HEK293 (cell line): ENCODE results near the gene BAD.
A peak's percentile ranks its signal among the peaks of the same experiment; 100 is the strongest.

Experiments used
- GLIS1 ChIP-seq: fragments of 450-650 bp; formaldehyde crosslinking; IDR thresholded peaks from 2 replicates; pipeline ENCODE4 v1.5.1; 2016; ENCODE audit warnings: missing biosample characterization, missing genetic modification characterization
- HIC1 ChIP-seq: fragments of 450-650 bp; formaldehyde crosslinking; IDR thresholded peaks from 2 replicates; pipeline ENCODE4 v1.5.1; 2016; ENCODE audit warnings: missing biosample characterization, missing genetic modification characterization
- PBX3 ChIP-seq: sonication (generic); formaldehyde crosslinking; IDR thresholded peaks from 2 replicates; pipeline ENCODE4 v1.8.1; 2022; ENCODE audit warnings: mild to moderate bottlenecking, moderate library complexity, missing genetic modification reagents
- SCRT1 ChIP-seq: fragments of 450-650 bp; formaldehyde crosslinking; IDR thresholded peaks from 2 replicates; pipeline ENCODE4 v1.5.1; 2016; ENCODE audit warnings: missing biosample characterization, missing genetic modification characterization, borderline replicate concordance
- ZBTB20 ChIP-seq: fragments of 450-650 bp; formaldehyde crosslinking; IDR thresholded peaks from 2 replicates; pipeline ENCODE4 v1.5.1; 2016; ENCODE audit warnings: missing biosample characterization, missing genetic modification characterization
- ZBTB8A ChIP-seq: fragments of 450-650 bp; formaldehyde crosslinking; IDR thresholded peaks from 2 replicates; pipeline ENCODE4 v1.5.1; 2016; ENCODE audit warnings: missing biosample characterization, missing genetic modification characterization
- ZEB2 ChIP-seq: fragments of 450-650 bp; formaldehyde crosslinking; IDR thresholded peaks from 2 replicates; pipeline ENCODE4 v1.5.1; 2016; ENCODE audit warnings: missing biosample characterization, missing genetic modification characterization
- ZFHX2 ChIP-seq: fragments of 450-650 bp; formaldehyde crosslinking; conservative IDR thresholded peaks from 2 replicates; pipeline ENCODE4 v1.5.1; 2016; ENCODE audit warnings: missing biosample characterization, missing genetic modification characterization
- ZFP37 ChIP-seq: fragments of 450-650 bp; formaldehyde crosslinking; IDR thresholded peaks from 2 replicates; pipeline ENCODE4 v1.5.1; 2016; ENCODE audit warnings: missing biosample characterization, missing genetic modification characterization
- ZNF133 ChIP-seq: fragments of 450-650 bp; formaldehyde crosslinking; IDR thresholded peaks from 2 replicates; pipeline ENCODE4 v1.5.1; 2016; ENCODE audit warnings: missing biosample characterization, missing genetic modification characterization
- ZNF223 ChIP-seq: fragments of 450-650 bp; formaldehyde crosslinking; IDR thresholded peaks from 2 replicates; pipeline ENCODE4 v1.5.1; 2016; ENCODE audit warnings: missing biosample characterization, missing genetic modification characterization
- ZNF24 ChIP-seq: fragments of 450-650 bp; formaldehyde crosslinking; IDR thresholded peaks from 2 replicates; pipeline ENCODE4 v1.5.1; 2016; ENCODE audit warnings: missing biosample characterization, missing genetic modification characterization
- ZNF266 ChIP-seq: fragments of 450-650 bp; formaldehyde crosslinking; IDR thresholded peaks from 2 replicates; pipeline ENCODE4 v1.5.1; 2016; ENCODE audit warnings: missing biosample characterization, missing genetic modification characterization, low read depth
- ZNF274 ChIP-seq, 2 experiments: fragments of 200-500 bp in 1 of 2; fragments of 450-650 bp in 1 of 2; sonication (Bioruptor generic) in 1 of 2; formaldehyde crosslinking in 1 of 2; IDR thresholded peaks; 2 replicates each; pipeline versions ENCODE4 v1.5.1 to v1.6.1; 2014 to 2016; ENCODE audit warnings: borderline replicate concordance in 1 of 2, inconsistent platforms in 1 of 2, low read length in 1 of 2, missing biosample characterization in 1 of 2, missing genetic modification characterization in 1 of 2
- ZNF280D ChIP-seq: fragments of 450-650 bp; formaldehyde crosslinking; IDR thresholded peaks from 2 replicates; pipeline ENCODE4 v1.5.1; 2016; ENCODE audit warnings: missing biosample characterization, missing genetic modification characterization
- ZNF302 ChIP-seq: fragments of 450-650 bp; formaldehyde crosslinking; IDR thresholded peaks from 2 replicates; pipeline ENCODE4 v1.5.1; 2016; ENCODE audit warnings: missing biosample characterization, missing genetic modification characterization, low read depth
- ZNF426 ChIP-seq: fragments of 450-650 bp; formaldehyde crosslinking; IDR thresholded peaks from 2 replicates; pipeline ENCODE4 v1.5.1; 2017; ENCODE audit warnings: missing biosample characterization, missing genetic modification characterization, mild to moderate bottlenecking, inconsistent platforms, moderate library complexity
- ZNF518A ChIP-seq: fragments of 450-650 bp; formaldehyde crosslinking; conservative IDR thresholded peaks from 2 replicates; pipeline ENCODE4 v1.5.1; 2016; ENCODE audit warnings: low read depth, missing biosample characterization, missing genetic modification characterization
- ZNF621 ChIP-seq: fragments of 450-650 bp; formaldehyde crosslinking; IDR thresholded peaks from 2 replicates; pipeline ENCODE4 v1.5.1; 2017; ENCODE audit warnings: missing biosample characterization, missing genetic modification characterization
- ZNF791 ChIP-seq: fragments of 450-650 bp; formaldehyde crosslinking; IDR thresholded peaks from 2 replicates; pipeline ENCODE4 v1.5.1; 2016; ENCODE audit warnings: missing biosample characterization, missing genetic modification characterization
- TF ChIP-seq, protein P1 (sequence below): fragments of 450-650 bp; formaldehyde crosslinking; IDR thresholded peaks from 2 replicates; pipeline ENCODE4 v1.5.1; 2016; ENCODE audit warnings: missing biosample characterization, missing genetic modification characterization
- TF ChIP-seq, protein P2 (sequence below): fragments of 450-650 bp; formaldehyde crosslinking; IDR thresholded peaks from 2 replicates; pipeline ENCODE4 v1.5.1; 2017; ENCODE audit warnings: missing biosample characterization, missing genetic modification characterization

Gene BAD

DNA sequence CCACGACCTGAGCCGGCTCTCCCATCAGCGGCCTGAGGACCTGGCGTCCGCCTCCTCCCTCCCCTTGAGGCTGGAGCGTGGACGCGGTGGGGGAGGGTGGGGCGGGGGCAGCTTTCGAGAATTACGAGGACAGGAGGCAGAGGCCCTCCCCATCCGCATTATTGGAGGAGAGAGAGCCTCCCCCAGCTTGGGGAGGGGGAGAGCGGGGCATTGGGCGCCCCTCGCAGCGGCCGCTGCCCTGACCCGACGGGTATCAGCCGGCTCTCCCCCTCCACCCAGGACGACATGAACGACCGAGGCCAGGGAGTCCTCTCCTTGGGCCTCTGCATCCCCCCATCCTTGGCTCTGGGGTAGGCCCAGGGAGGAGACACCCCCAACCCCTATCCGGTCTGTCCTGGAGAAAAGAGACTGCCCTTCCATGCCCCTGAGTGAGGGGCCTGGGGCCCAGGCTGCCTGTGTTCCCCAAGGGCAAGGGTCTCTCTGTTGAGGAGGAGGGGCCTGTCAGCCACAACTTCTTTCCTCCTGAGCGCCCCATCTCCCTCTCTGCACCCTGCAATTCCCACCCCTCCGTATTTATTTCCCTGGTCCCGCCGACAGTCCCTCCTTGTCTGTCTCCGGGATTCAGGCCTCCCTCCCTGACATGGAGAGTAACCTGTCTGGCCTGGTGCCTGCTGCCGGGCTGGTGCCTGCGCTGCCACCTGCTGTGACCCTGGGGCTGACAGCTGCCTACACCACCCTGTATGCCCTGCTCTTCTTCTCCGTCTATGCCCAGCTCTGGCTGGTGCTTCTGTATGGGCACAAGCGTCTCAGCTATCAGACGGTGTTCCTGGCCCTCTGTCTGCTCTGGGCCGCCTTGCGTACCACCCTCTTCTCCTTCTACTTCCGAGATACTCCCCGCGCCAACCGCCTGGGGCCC, 1.7 kb upstream of the BAD start (continued):
- no peak for TF ChIP-seq ZNF518A (tag by site-specific recombination)
- TF ChIP-seq ZFP37 (tag by site-specific recombination), result no peak
- TF ChIP-seq ZNF274 (IDR thresholded peaks at IDR 0.05; ENCODE audit: low read length), result no peak
- no peak for TF ChIP-seq ZNF274 (tag by site-specific recombination; IDR thresholded peaks at IDR 0.05; ENCODE audit: borderline replicate concordance)
- TF ChIP-seq ZNF302 (tag by site-specific recombination), result no peak
- TF ChIP-seq HIC1, result peak; percentile 63
- no peak for TF ChIP-seq ZNF280D (tag by site-specific recombination)
- no peak for TF ChIP-seq ZNF133 (tag by site-specific recombination)
- 0 out of 2 replicates have a peak, but pooled peaks have one; percentile 24 for TF ChIP-seq ZBTB20 (tag by site-specific recombination)
- no peak for TF ChIP-seq ZNF266 (tag by site-specific recombination)
- TF ChIP-seq ZNF24, result no peak
- TF ChIP-seq ZNF621 (tag by site-specific recombination), result no peak
- TF ChIP-seq GLIS1 (tag by site-specific recombination), result no peak
- TF ChIP-seq, protein P1, sequence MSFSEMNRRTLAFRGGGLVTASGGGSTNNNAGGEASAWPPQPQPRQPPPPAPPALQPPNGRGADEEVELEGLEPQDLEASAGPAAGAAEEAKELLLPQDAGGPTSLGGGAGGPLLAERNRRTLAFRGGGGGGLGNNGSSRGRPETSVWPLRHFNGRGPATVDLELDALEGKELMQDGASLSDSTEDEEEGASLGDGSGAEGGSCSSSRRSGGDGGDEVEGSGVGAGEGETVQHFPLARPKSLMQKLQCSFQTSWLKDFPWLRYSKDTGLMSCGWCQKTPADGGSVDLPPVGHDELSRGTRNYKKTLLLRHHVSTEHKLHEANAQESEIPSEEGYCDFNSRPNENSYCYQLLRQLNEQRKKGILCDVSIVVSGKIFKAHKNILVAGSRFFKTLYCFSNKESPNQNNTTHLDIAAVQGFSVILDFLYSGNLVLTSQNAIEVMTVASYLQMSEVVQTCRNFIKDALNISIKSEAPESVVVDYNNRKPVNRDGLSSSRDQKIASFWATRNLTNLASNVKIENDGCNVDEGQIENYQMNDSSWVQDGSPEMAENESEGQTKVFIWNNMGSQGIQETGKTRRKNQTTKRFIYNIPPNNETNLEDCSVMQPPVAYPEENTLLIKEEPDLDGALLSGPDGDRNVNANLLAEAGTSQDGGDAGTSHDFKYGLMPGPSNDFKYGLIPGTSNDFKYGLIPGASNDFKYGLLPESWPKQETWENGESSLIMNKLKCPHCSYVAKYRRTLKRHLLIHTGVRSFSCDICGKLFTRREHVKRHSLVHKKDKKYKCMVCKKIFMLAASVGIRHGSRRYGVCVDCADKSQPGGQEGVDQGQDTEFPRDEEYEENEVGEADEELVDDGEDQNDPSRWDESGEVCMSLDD (tag by site-specific recombination), result peak; percentile 15; the same call in 1 of the 2 replicates
- TF ChIP-seq ZBTB8A (tag by site-specific recombination), result peak; percentile 59; the same call in 1 of the 2 replicates
- TF ChIP-seq ZNF223 (tag by site-specific recombination), result peak; percentile 90
- no peak for TF ChIP-seq SCRT1 (tag by site-specific recombination)
- no peak for TF ChIP-seq PBX3 (CRISPR knock-in tag)
- TF ChIP-seq ZNF791, result no peak
- TF ChIP-seq ZNF426 (tag by site-specific recombination), result no peak
- TF ChIP-seq ZEB2 (tag by site-specific recombination), result no peak
- TF ChIP-seq, protein P2, sequence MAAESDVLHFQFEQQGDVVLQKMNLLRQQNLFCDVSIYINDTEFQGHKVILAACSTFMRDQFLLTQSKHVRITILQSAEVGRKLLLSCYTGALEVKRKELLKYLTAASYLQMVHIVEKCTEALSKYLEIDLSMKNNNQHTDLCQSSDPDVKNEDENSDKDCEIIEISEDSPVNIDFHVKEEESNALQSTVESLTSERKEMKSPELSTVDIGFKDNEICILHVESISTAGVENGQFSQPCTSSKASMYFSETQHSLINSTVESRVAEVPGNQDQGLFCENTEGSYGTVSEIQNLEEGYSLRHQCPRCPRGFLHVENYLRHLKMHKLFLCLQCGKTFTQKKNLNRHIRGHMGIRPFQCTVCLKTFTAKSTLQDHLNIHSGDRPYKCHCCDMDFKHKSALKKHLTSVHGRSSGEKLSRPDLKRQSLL, result no peak
- no peak for TF ChIP-seq ZFHX2 (tag by site-specific recombination)
